ENCODE results near the gene LGI1.

LGI1 gene

DNA sequence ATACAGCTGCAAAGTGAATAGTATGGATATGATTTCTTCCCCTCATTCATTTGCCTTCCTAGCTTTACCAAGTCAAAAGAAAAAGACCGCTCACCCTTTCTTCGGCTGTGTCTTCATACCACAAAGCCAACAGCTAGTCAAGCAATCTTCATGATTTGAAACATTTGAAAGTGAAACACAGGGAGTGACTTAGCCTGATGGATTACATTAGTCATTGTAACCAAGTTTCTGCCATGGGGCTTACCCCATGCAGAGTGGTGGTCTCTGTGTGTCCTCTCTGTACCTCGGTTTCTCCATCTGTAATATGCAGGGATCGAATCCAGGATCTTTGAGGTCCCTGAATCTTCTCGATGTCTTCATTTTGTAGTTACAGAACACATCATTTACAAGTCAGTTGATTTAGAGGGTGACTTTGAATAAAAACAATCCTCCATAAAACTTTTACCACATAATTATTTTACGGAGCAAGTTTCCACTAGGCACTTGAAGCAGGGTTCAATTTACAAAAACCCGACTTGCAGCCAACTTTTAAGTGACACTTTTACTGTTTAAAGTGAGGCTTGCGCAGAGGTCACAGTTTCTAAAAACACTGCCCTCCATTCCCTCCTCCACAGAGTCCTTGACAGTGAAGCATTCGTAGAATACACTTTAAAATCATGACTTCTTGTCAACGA is 2.2 kb upstream of the LGI1 start:
- DNase-seq (ENCODE audit: low read depth): no peak

DNA sequence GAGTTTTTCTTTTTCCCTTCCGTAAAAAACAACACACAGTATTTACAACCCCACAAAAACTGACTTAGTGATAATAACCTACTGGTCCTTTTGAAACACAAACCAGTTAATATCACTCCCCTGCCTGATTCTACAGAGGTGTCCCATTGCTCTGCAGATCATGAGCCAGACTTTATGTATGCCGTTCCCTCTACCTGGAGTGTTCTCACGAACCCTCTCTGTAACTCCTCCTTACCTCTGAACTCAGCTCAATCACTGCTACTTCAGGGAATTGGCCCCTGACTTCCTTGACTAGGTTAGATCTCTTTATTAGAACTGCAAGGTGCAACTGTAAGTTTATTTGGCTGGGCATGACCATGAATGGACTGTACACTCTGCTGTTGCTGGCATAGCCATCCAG is 1.6 kb upstream of the LGI1 start:
- DNase-seq (ENCODE audit: low read depth): no peak

DNA sequence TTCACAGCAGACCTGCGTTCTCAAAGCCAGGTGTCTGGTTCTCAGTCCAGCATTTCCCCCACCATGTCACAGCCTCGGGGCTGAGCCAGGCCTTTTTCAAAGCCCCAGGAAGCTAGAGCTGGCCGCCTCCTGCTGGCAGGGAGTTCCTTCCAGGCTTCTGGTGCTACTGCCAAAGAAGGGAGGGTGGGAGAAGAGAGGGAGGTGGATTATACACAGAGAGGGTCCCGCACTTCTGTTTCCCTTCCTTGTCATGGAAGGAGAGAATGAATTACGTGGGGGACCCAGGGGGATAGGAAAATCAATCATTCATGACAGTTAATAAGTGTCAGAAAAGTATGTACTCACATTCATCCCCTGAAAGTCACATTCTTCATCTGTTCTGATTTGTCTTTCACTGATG is 600 bp upstream of the LGI1 start:
- DNase-seq (ENCODE audit: low read depth): no peak

DNA sequence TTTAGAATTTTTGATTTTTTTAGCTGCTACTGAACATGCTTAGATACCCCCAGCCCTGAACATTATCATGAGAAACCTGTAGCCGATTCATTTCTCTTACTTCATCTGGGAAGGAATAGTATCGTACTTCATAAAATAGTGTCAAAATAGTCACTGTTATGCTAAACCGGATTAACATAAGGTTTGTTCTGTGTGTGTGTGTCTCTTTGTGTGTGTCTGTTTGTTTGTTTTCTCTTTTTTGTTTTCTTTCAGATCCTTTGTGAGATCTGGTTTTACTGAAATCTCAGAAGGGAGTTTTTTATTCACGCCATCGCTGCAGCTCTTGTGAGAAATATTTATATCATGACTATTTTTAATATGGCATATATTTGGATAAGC is 761 bp downstream of the LGI1 start:
- DNase-seq (ENCODE audit: low read depth): no peak

DNA sequence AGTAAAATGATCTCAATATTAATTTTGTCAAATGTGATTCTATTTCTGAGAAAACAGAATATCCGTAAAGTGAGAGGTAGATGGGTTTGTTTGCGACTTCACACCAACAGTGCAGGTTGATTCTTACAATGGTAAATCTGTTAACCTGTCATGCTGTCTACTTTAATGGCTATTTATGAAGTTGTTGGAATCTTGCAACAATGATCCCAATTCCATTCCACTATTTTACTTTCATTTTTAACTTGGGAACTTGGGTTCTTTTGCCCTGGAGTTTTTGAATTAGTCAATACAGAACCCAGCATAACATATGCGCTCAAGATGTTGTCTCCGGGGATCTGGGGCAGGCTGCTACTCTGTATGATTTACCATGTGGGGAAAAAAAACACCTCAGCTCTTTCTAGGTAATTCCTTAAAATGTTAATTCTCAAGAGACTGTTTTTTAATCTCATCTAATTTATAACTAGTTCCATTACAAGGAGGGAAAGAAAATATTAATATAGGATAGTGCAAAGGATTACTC is 1.2 kb downstream of the LGI1 start:
- DNase-seq (ENCODE audit: low read depth): no peak

DNA sequence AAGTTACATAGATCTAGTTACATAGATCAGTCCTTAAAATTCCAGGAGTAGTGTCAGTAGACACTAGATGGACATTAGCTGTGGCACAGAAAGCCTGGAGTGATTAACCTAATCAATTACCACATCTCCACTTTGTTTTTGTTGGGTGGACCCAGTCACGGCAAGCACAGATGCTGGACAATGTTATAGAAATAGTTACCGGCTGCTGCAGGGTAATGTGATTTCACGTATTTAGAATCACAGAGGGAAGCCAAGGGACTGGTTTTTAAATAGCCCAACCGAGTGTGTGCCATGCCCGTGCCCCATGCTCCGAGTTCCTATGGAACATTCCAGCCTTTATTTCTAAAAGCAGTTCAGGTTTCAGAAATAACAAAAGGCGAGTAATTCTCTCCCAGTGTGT is 2.8 kb downstream of the LGI1 start:
- DNase-seq (ENCODE audit: low read depth): no peak

DNA sequence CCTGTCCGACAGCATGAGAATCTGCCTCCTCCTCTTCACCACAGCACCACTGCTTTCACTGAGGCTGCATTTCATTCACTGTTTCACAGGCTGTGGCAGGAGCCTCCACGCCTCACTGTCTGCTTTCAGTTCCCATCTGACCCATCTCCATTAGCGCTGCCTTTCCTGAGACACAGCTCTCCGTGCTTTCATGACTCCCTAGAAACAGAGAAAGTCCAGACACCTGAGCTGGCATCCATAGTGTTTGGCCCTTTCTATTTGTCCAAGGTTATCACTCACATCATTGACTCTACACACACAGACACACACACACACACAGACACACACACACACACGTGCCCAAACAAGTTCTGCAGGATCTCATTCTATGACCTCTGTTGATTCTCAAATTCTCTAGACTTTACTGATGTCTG is 5.2 kb downstream of the LGI1 start:
- no peak for DNase-seq (ENCODE audit: low read depth)

DNA sequence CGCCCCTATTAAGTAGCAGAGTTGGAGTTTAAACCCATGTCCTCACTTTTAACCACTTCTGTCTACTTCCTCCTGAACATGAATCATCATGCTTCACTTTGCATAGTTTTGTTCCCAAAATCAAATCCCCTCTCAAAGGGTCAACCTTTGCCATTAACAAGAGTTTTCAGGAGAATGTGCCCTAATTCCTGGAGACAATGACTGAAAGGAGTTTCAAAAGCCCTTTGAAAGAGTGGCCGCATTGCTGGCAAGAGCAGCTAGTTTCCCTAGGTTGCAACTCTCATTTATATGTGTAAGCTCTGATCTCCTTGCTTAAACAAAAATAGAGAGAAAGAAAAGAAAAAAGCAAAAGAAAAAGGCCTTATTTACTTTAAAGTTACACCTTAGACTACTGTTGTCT is 9.2 kb downstream of the LGI1 start:
- no peak for DNase-seq (ENCODE audit: low read depth)

DNA sequence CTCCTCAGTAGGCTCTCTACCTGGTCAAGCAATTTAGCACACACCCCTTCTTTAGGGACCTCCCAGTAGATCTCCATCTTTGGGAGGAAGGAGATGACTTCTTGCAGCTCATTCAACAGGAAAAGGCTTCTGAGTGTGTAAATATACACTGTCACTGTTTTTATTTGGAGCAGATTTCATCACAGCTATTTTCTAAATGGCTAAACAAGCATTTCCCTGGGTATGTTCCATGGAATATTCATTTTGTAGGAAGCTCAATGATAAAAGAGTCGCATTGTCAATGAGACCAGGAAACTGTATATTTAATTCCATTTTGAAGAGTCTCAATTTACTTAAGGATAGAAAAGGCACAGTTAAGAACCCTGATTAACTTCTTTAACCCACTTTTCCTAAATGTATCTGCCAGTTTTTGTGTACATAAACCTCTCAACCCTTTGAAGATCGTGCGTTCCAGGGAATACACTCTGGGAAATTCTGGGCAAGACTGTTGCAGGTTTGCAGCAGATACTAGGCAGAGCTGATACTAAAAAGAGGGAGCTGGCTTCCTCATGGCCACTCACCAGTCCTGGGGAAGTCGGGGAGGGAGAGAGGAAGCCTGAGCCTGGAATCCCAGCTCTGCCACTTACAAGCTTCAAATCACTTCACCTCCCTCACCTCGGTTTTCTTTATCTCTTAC is 10.1 kb downstream of the LGI1 start:
- no peak for DNase-seq (ENCODE audit: low read depth)

DNA sequence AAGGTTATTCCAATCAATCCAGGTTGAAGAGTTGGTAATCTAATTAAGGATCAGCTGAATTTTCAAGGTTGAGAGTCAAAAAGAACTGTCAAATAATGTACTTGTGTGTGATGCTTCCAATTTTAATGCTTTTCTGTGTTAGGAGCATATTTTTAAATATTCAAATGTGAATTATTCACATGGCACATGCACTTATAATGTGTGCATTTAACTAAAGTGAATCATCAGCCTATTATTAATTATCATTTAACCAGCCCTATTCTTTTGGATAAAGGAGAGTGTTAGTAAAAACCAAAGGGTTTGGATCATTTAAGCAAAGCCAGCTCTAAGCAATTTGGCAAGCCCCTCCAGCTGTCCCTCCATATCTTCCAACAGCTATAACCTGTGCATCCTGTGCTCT is 11.2 kb downstream of the LGI1 start:
- no peak for DNase-seq (ENCODE audit: low read depth)

DNA sequence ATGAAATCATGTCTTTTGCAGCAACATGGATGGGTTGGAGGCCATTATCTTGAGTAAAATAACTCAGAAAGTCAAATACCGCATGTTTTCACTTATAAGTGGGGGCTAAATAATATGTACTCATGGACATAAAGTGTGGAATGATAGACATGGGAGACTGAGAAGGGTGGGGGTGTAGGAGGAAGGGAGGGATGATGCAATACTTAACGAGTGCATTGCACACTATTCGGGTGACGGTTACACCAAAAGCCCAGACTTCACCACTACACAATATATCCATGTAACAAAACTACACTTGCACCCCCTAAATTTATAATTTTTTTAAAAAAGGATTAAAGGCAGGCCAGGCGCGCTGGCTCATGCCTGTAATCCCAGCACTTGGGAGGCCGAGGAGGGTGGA is 13.6 kb downstream of the LGI1 start:
- no peak for DNase-seq (ENCODE audit: low read depth)

DNA sequence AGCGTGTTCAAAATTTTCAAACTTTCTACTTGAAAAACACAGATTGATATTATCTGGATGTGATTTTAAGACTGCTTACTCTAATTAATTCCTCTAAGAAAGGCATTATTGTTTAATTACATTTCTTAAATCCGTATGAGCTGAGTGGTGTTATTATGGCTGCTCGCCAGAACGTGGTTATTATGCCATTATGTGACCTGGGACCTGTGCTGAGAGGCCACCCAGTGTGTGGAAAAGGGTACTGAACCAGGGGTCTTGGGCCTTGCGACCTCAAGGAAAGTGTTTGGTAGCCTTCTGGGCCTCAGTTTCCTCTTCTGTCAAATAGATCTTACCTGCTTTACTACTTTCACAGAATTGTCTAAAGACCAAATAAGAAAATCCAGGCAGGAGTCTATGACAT is 15.4 kb downstream of the LGI1 start:
- no peak for DNase-seq (ENCODE audit: low read depth)

DNA sequence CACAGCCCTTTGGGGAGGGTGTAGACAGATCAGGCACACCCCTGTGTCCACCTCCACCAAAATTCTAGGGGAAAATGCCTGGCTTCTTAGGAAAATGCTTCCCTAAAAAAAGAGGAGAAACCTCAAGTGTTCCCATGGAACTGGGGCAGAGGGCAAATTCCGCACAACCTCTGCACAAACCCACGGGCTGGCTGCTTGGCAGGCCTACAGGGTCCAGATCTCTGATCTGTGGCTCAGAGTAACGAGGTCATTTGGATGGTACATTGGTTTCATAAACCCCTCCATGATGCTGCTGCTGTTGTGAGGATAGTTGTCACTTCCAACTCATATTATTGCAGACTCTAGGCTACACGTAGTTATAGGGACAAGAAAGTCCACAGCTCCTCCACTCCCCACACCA is 16.0 kb downstream of the LGI1 start:
- DNase-seq (ENCODE audit: low read depth): no peak

DNA sequence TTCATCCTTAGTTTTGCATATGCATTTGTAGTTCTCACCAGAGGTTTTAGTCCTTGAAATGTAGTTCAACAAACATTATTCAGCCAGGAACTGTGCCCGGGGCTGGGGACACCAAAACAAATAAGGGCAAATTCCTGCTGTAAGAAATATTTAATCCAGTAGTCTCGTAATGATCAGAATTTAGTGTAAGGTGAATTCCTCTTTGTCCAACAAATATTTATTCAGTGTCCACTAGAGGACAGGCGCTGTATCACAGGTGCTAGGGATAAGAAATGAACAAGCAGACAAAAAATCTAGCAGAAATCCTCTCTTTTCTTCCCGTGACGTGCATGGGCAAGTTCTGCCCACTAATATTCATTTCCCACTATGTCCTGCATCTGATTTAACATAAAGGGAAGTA is 17.6 kb downstream of the LGI1 start:
- DNase-seq (ENCODE audit: low read depth): no peak

DNA sequence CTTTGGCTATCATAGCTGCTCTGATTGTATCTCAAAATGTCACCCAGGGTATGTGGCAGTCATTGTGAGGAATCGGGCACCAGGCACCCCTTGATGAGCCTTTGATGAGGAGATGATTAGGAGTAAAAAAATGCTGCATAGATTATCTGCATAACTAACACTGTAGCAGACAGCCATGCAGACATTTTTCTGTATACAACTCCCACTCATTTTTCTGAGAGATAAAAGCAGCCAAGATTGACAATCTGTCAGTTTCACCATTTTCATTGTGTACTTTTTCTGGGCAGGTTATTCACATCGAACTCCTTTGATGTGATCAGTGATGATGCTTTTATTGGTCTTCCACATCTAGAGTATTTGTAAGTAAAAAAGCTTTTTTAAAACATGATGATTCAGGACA is 19.4 kb downstream of the LGI1 start:
- DNase-seq (ENCODE audit: low read depth): no peak

DNA sequence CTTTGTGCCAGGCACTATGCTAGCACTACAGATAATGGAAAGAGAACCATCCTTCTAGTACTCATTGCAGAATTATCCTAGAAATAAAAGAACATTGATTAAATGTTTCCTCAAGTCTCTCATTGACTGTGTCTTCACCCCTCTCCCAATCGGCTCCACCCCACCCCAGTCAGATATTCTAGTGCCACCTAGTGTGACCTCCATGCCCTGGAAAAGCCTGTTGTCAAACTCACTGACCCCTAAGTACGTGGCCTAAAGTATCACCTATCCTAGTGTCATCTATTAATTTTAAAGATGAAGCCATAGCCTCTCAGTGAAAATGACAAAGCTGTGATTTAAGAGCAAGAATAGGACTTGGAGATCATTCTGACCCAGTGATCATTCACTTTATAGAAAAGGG is 26.3 kb downstream of the LGI1 start:
- no peak for DNase-seq (ENCODE audit: low read depth)

DNA sequence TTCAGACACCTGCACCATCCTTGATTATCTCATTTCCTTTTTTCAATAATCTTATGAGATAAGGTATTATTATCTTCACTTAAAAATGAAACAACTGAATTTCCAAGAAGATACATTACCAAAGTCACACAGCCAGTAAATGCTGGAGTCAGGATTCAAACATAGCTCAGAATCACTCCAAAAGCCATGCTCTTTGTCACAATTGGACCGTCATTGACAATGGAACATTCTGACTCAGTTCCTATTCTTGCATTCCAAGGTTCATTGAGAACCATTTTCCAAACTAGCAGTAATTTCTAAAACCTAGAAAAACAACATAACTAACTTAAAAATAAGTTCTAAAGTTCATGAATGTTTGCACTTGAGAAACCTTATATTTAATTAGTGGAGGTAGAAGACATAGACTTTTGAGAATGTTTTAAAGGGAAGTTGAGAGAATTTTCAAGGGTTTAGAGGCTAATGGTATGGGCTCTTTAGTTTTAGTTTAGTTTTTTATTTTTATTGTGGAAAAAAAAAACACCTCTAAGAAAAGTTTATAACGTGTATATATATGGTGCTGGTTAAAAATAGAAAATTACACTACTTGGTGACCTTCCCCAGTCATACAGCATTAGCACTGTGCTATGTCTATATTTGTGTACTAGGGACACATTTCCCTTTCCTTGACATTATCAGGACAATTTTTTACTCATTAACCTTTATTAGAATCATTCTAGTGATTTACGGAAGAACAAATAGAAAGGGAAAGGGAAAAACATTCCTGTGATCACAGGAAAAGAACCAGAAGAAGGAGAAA is 30.9 kb downstream of the LGI1 start:
- DNase-seq (ENCODE audit: low read depth): no peak

DNA sequence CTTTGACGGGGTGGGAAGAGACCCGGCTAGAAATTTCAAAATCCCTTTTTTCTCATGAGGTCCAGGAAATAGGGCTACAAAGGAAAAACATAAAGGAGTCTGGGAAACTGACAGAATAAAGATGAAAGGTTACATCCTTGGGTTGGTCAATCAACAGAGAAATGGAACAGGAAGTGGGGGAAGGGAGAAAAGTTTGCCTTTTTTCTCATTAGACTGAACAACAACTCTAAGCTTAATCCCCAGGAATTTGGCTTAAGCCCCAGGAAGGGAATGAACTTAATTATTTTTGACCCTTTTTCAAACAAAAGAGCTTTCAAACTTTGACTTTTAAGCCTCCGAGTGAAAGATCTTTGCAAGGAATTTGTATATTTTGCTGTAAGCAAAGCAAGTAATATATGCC is 32.7 kb downstream of the LGI1 start:
- no peak for DNase-seq (ENCODE audit: low read depth)

DNA sequence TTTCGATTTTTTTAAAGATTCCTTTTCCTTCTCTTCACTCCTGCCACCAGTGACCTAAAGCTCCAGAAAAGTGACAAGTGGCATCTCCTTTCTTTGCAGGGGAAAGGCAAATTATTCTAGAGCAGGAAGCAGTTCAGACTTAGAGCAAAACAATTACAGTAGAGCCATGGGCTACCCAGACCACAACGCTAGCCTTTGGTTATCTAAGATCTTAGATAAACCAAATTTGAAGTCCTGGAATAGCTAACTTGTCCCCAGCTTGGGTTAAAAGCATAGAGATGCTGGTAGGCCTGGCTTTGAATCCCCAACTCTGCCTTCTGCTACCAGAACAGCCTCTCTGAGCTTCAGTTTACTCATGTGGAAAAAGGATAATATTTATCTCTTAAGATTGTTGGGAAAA is 38.4 kb downstream of the LGI1 start:
- no peak for DNase-seq (ENCODE audit: low read depth)

DNA sequence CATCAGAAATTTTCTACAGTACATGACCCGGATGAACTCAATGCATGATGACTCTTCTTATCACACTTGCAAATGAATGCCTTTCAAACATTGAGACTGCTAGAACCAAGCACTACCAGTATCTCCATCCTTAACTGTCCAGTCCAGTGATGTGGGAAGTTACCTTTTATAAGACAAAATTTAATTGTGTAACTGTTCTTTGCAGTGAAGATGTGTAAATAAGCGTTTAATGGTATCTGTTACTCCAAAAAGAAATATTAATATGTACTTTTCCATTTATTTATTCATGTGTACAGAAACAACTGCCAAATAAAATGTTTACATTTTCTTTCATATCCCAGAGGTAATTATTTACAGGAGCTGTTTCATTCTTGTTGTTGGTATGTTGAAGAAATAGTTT is 40.1 kb downstream of the LGI1 start:
- DNase-seq (ENCODE audit: low read depth): no peak

DNA sequence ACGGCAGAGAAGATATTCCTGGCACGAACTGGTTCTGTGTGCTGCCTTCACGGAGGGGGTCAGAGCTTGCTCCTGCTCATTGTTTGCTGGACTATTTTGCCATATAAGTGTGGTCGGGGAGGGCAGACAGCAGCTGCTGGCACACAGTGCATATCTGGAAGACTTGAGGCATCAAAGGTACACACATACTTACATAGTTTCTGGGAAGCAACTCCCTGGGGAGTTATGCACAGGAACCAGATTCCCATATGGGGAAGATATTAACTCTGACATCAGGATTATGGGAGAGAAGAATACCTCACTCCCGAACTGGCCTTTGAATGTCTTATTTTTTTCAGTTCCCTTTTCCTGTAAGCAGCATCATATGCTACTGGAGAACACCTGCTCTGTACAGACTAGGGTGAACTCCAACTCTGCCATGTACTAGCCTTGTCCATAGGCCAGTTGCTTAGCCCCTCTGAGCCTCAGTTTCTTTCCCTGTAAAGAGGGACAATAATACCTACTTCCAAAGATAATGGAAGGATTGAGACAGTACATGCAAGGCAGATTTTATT is 41.5 kb downstream of the LGI1 start:
- DNase-seq (ENCODE audit: low read depth): no peak

DNA sequence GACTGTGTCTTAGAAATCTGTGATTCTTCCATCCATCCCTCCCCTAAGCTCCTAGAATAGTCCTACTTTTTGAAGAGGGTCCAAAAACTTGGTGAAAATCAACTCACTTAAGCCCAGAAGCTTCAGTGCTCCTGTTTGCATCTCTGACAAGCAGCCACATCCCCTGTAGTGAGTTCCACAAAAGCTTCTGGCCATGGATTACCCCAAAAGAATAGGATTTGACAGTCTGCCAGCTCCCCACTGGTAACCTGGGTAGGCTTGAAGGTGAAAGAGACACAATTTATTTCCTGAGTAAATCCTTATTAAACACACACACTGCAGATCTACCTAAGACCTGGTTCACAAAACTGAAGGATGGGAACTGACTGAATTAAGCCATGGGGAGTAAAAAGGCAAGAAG is 46.5 kb downstream of the LGI1 start:
- no peak for DNase-seq (ENCODE audit: low read depth)

DNA sequence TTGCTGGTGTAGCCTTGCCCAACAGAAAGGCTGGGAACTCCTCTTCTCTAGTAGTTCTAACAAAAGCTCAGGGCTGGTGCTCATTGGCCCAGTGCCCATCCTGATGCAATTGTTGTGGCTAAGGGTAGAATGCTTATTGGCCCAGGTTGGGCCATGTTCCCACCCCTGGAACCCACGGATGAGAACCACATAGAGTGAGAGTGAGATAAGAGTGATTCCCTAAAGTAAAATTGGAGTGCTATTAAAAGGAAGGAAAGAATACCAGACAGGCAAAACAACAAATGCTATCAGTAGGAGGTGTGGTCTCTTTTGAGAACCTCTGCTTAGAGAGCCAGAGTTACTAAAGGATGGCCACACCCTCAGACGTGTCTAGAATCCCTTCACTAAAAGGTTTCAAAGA is 49.2 kb downstream of the LGI1 start:
- no peak for DNase-seq (ENCODE audit: low read depth)
